HEK293 (cell line): ENCODE measurements around the gene TRAF3.

Experiments
- CTCF ChIA-PET: fragments of 350-600 bp; formaldehyde crosslinking; extraction: SDS; loops from one replicate; lab custom pipeline; 2021; ENCODE audit warnings: antibody characterized with exemption; lab: Yijun Ruan, JAX
- POLR2A ChIA-PET: fragments of 300-600 bp; formaldehyde crosslinking; extraction: SDS; loops from one replicate; lab custom pipeline; 2020; ENCODE audit warnings: antibody characterized with exemption, inconsistent platforms; lab: Yijun Ruan, JAX
- H3K27ac ChIP-seq: fragments of 200-500 bp; sonication (Bioruptor generic); 2 replicates; pipeline ENCODE4 v1.5.1; 2014; ENCODE audit warnings: low read depth, low read length, control low read depth, inconsistent platforms; ENCODE audit errors: extremely low read depth
- H3K36me3 ChIP-seq, 2 experiments: fragments of 200-500 bp in 1 of 2; sonication (Bioruptor generic) in 1 of 2; 1 replicate in 1 of 2; 2 replicates in 1 of 2; pipeline ENCODE4 v1.5.1; 2014 to 2017; ENCODE audit warnings: inconsistent platforms in 2 of 2, low read length in 2 of 2; ENCODE audit not compliant: control insufficient read depth in 2 of 2, insufficient read depth in 1 of 2
- H3K4me1 ChIP-seq: fragments of 200-500 bp; sonication (Bioruptor generic); 2 replicates; pipeline ENCODE4 v1.5.1; 2014; ENCODE audit warnings: mild to moderate bottlenecking, low read length, inconsistent platforms; ENCODE audit not compliant: control insufficient read depth, insufficient read depth
- H3K4me3 ChIP-seq: 2 replicates; pipeline ENCODE4 v1.5.1; 2011; ENCODE audit warnings: low read depth, mild to moderate bottlenecking, control low read depth, low read length, moderate library complexity
- H3K9me3 ChIP-seq: fragments of 200-500 bp; sonication (Bioruptor generic); 2 replicates; pipeline ENCODE4 v1.5.1; 2014; ENCODE audit warnings: low read depth, low read length, inconsistent platforms; ENCODE audit not compliant: control insufficient read depth, insufficient read depth
- FEZF1 ChIP-seq: fragments of 450-650 bp; formaldehyde crosslinking; IDR thresholded peaks from 2 replicates; pipeline ENCODE4 v1.5.1; 2016; ENCODE audit warnings: missing biosample characterization, missing genetic modification characterization
- GLIS1 ChIP-seq: fragments of 450-650 bp; formaldehyde crosslinking; IDR thresholded peaks from 2 replicates; pipeline ENCODE4 v1.5.1; 2016; ENCODE audit warnings: missing biosample characterization, missing genetic modification characterization
- KLF10 ChIP-seq: fragments of 450-650 bp; IDR thresholded peaks from 2 replicates; pipeline ENCODE4 v1.5.1; 2018; ENCODE audit warnings: missing biosample characterization, mild to moderate bottlenecking, missing genetic modification characterization
- SP7 ChIP-seq: fragments of 450-650 bp; formaldehyde crosslinking; IDR thresholded peaks from 2 replicates; pipeline ENCODE4 v1.5.1; 2016; ENCODE audit warnings: missing biosample characterization, missing genetic modification characterization
- ZNF121 ChIP-seq: fragments of 450-650 bp; formaldehyde crosslinking; IDR thresholded peaks from 2 replicates; pipeline ENCODE4 v1.5.1; 2016; ENCODE audit warnings: missing biosample characterization, missing genetic modification characterization
- ZNF132 ChIP-seq: fragments of 450-650 bp; formaldehyde crosslinking; IDR thresholded peaks from 2 replicates; pipeline ENCODE4 v1.5.1; 2017; ENCODE audit warnings: missing biosample characterization, missing genetic modification characterization, borderline replicate concordance
- ZNF133 ChIP-seq: fragments of 450-650 bp; formaldehyde crosslinking; IDR thresholded peaks from 2 replicates; pipeline ENCODE4 v1.5.1; 2016; ENCODE audit warnings: missing biosample characterization, missing genetic modification characterization
- ZNF223 ChIP-seq: fragments of 450-650 bp; formaldehyde crosslinking; IDR thresholded peaks from 2 replicates; pipeline ENCODE4 v1.5.1; 2016; ENCODE audit warnings: missing biosample characterization, missing genetic modification characterization
- ZNF274 ChIP-seq, 2 experiments: fragments of 200-500 bp in 1 of 2; fragments of 450-650 bp in 1 of 2; sonication (Bioruptor generic) in 1 of 2; formaldehyde crosslinking in 1 of 2; IDR thresholded peaks; 2 replicates each; pipeline versions ENCODE4 v1.5.1 to v1.6.1; 2014 to 2016; ENCODE audit warnings: borderline replicate concordance in 1 of 2, inconsistent platforms in 1 of 2, low read length in 1 of 2, missing biosample characterization in 1 of 2, missing genetic modification characterization in 1 of 2
- ZNF324 ChIP-seq: fragments of 450-650 bp; formaldehyde crosslinking; IDR thresholded peaks from 2 replicates; pipeline ENCODE4 v1.5.1; 2016; ENCODE audit warnings: missing biosample characterization, missing genetic modification characterization
- ZNF610 ChIP-seq: fragments of 450-650 bp; formaldehyde crosslinking; IDR thresholded peaks from 2 replicates; pipeline ENCODE4 v1.5.1; 2016; ENCODE audit warnings: missing biosample characterization, missing genetic modification characterization, borderline replicate concordance
- ZNF664 ChIP-seq: fragments of 450-650 bp; formaldehyde crosslinking; IDR thresholded peaks from 2 replicates; pipeline ENCODE4 v1.5.1; 2016; ENCODE audit warnings: missing biosample characterization, missing genetic modification characterization
- ZNF704 ChIP-seq: fragments of 450-650 bp; formaldehyde crosslinking; IDR thresholded peaks from 2 replicates; pipeline ENCODE4 v1.5.1; 2016; ENCODE audit warnings: missing biosample characterization, missing genetic modification characterization
- ZSCAN5A ChIP-seq: fragments of 450-650 bp; formaldehyde crosslinking; IDR thresholded peaks from 2 replicates; pipeline ENCODE4 v1.5.1; 2016; ENCODE audit warnings: missing biosample characterization, missing genetic modification characterization
- TF ChIP-seq, protein P1 (sequence below): fragments of 450-650 bp; formaldehyde crosslinking; IDR thresholded peaks from 2 replicates; pipeline ENCODE4 v1.5.1; 2017; ENCODE audit warnings: missing biosample characterization, missing genetic modification characterization

The TRAF3 gene

GRCh38 chr14:102840771-102841528 lies 63.7 kb downstream of the TRAF3 start:
- Histone ChIP-seq H3K4me3 (no peak overlapping the region), H3K27ac (no peak overlapping the region), H3K9me3 (no peaks in the 10 kb centered on the region), H3K4me1 (no peaks in the 10 kb centered on the region), H3K36me3 (no peaks in the 10 kb centered on the region; a peak in 1 of 3 replicates)
- ChIA-PET CTCF (interaction anchor here (0.6 to 0.9 kb wide), 2 partner anchors 166 to 316 kb away, joined by 3 read pairs; no protein-coding TSS in a partner anchor), POLR2A (no interaction called here)
- TF ChIP-seq SP7 (tag by site-specific recombination), result no peak
- no peak for TF ChIP-seq ZNF324 (tag by site-specific recombination)
- no peak for TF ChIP-seq GLIS1
- TF ChIP-seq ZNF610 (tag by site-specific recombination), result no peak
- TF ChIP-seq, protein P1, sequence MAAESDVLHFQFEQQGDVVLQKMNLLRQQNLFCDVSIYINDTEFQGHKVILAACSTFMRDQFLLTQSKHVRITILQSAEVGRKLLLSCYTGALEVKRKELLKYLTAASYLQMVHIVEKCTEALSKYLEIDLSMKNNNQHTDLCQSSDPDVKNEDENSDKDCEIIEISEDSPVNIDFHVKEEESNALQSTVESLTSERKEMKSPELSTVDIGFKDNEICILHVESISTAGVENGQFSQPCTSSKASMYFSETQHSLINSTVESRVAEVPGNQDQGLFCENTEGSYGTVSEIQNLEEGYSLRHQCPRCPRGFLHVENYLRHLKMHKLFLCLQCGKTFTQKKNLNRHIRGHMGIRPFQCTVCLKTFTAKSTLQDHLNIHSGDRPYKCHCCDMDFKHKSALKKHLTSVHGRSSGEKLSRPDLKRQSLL (tag by site-specific recombination), result no peak
- TF ChIP-seq ZNF133 (tag by site-specific recombination), result no peak
- TF ChIP-seq FEZF1 (tag by site-specific recombination), result no peak
- no peak for TF ChIP-seq ZNF664 (tag by site-specific recombination)
- TF ChIP-seq ZNF223, result no peak
- TF ChIP-seq ZNF704 (tag by site-specific recombination), result no peak
- TF ChIP-seq KLF10 (tag by site-specific recombination), result no peak
- no peak for TF ChIP-seq ZNF274 (IDR thresholded peaks at IDR 0.05; ENCODE audit: low read length)
- TF ChIP-seq ZNF274 (tag by site-specific recombination; IDR thresholded peaks at IDR 0.05; ENCODE audit: borderline replicate concordance), result no peak
- no peak for TF ChIP-seq ZNF132

DNA sequence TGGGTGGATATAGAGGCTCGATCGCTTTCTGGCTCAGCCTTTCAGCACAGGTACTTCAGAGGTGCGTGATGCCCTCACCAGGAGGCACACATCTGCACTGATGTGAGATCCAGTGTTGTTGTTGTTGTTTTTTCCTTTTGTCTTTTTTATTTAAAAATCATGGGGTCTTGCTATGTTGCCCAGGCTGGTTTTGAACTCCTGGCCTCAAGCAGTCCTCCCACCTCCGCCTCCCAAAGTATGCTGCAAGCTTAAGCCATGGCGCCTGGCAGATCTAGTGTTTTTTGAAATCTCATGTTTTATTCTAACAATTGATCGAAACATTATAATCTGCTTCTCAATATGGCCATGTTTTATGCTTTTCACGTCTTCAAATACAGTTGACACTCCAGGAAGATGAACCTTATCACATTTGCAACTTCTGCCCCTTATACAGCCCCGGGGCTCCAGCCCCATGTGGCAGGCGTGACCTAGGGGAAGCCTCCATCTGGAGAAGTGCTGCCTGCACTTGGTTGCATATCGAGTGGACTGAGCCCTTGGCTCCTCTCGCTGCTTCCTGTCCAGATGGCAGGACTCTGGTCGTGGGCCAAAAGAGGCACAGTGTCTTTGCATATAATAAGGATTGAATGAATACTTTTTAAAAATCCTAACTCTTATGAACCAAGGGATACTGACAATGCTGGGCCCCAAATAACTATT lies 71.7 kb downstream of the TRAF3 start:
- Histone ChIP-seq H3K4me3 (no peak overlapping the region), H3K36me3 (no peaks in the 10 kb centered on the region; a peak in 1 of 3 replicates), H3K27ac (no peak overlapping the region)
- ChIA-PET POLR2A (no interaction called here), CTCF (no interaction called here)
- TF ChIP-seq ZSCAN5A (tag by site-specific recombination) (no peak), ZNF121 (tag by site-specific recombination) (peak; percentile 76; the same call in 1 of the 2 replicates)
- TF ChIP-seq, all 188 proteins: peak for 1
- Histone ChIP-seq H3K9me3 (no peaks in the 10 kb centered on the region), H3K4me1 (no peaks in the 10 kb centered on the region)
